ENCODE data around the gene HDAC11.
"Not testable (repeated sequence)": the region's sequence is repeated elsewhere in the genome, so short reads cannot be mapped to it uniquely, and the experiment has no call there.

Gene HDAC11

GRCh38 chr3:13479582-13480339 is at the start of gene HDAC11:
Gene HDAC11, plus strand, starts transcription at chr3:13480306. Its CDS starts 42 bp downstream, at chr3:13480348.
- peak; percentile 97 for DNase-seq

- DNase-seq: not testable (repeated sequence)
These were observed 49.7 kb upstream of the HDAC11 start for GRCh38 chr3:13430411-13430875.

GRCh38 chr3:13432093-13432492 is 48.0 kb upstream of the HDAC11 start:
- DNase-seq: no peak

- no peak for DNase-seq
These were observed 46.2 kb upstream of the HDAC11 start for GRCh38 chr3:13433912-13434311.

GRCh38 chr3:13436213-13436612 is 43.9 kb upstream of the HDAC11 start:
- DNase-seq: not testable (repeated sequence)

- no peak for DNase-seq
These were observed 39.8 kb upstream of the HDAC11 start for GRCh38 chr3:13440204-13440817.

GRCh38 chr3:13442882-13443281 is 37.2 kb upstream of the HDAC11 start:
- DNase-seq: not testable (repeated sequence)

GRCh38 chr3:13451301-13451673 is 28.8 kb upstream of the HDAC11 start:
- peak; percentile 22 for DNase-seq

GRCh38 chr3:13452490-13453335 is 27.4 kb upstream of the HDAC11 start:
- peak; percentile 6 for DNase-seq

GRCh38 chr3:13455644-13456043 is 24.5 kb upstream of the HDAC11 start:
- DNase-seq: no peak

GRCh38 chr3:13457593-13457992 is 22.5 kb upstream of the HDAC11 start:
- no peak for DNase-seq

GRCh38 chr3:13459605-13460340 is 20.3 kb upstream of the HDAC11 start:
- no peak for DNase-seq

GRCh38 chr3:13460341-13460736 is 19.8 kb upstream of the HDAC11 start:
- no peak for DNase-seq

GRCh38 chr3:13461169-13462124 is 18.7 kb upstream of the HDAC11 start:
- peak; percentile 65 for DNase-seq

- no peak for DNase-seq
These were observed 17.9 kb upstream of the HDAC11 start for GRCh38 chr3:13462125-13462629.

- no peak for DNase-seq
These were observed 17.3 kb upstream of the HDAC11 start for GRCh38 chr3:13462822-13463221.

GRCh38 chr3:13463618-13464400 is 16.3 kb upstream of the HDAC11 start:
- no peak for DNase-seq

GRCh38 chr3:13465236-13465873 is 14.8 kb upstream of the HDAC11 start:
- DNase-seq: no peak

- no peak for DNase-seq
These were observed 13.3 kb upstream of the HDAC11 start for GRCh38 chr3:13466781-13467180.
